HepG2 (cell line): ENCODE data around the gene PRMT7. TPM values are rescaled to one million over a fixed set of nuclear protein-coding genes. Genes with fewer than 3 reads are reported as not detected.
A peak's percentile ranks its signal among the peaks of the same experiment; 100 is the strongest.

ENCODE experiments used
- ARNT ChIP-seq: fragments of 450-650 bp; IDR thresholded peaks from 2 replicates; pipeline ENCODE4 v1.6.1; 2017
- ERF ChIP-seq: IDR thresholded peaks from 2 replicates; pipeline ENCODE4 v1.6.1; 2018; ENCODE audit warnings: missing biosample characterization, missing genetic modification reagents
- JUNB ChIP-seq: sonication (generic); formaldehyde crosslinking; IDR thresholded peaks from 2 replicates; pipeline ENCODE4 v1.8.0; 2022; ENCODE audit warnings: missing genetic modification reagents, mild to moderate bottlenecking, borderline replicate concordance
- KLF12 ChIP-seq: sonication (generic); formaldehyde crosslinking; IDR thresholded peaks from 2 replicates; pipeline ENCODE4 v1.4.0; 2020; ENCODE audit warnings: missing genetic modification reagents, borderline replicate concordance
- MTF1 ChIP-seq: sonication (generic); formaldehyde crosslinking; IDR thresholded peaks from 2 replicates; pipeline ENCODE4 v1.5.0; 2020; ENCODE audit warnings: missing genetic modification reagents
- NCOA5 ChIP-seq: sonication (generic); formaldehyde crosslinking; IDR thresholded peaks from 2 replicates; pipeline ENCODE4 v1.4.0; 2020; ENCODE audit warnings: missing genetic modification reagents
- PTBP1 ChIP-seq: fragments of 200-400 bp; formaldehyde crosslinking; IDR thresholded peaks from 2 replicates; pipeline ENCODE4 v1.6.1; 2018; ENCODE audit warnings: low read length, low read depth; ENCODE audit not compliant: poor library complexity, severe bottlenecking
- TCF7L2 ChIP-seq: IDR thresholded peaks from 2 replicates; pipeline ENCODE4 v1.6.1; 2011; ENCODE audit warnings: mild to moderate bottlenecking, low read depth, low read length, moderate library complexity
- ZC3H4 ChIP-seq: sonication (generic); formaldehyde crosslinking; IDR thresholded peaks from 2 replicates; pipeline ENCODE4 v1.4.0; 2020; ENCODE audit warnings: missing genetic modification reagents, borderline replicate concordance
- ZNF317 ChIP-seq: sonication (generic); formaldehyde crosslinking; IDR thresholded peaks from 2 replicates; pipeline ENCODE4 v1.5.0; 2020; ENCODE audit warnings: mild to moderate bottlenecking, missing genetic modification reagents
- polyA plus RNA-seq, 8 experiments: library from polyadenylated mRNA; depleted of rRNA in 3 of 8; stranded (reverse) in 7 of 8; unstranded in 1 of 8; fragments of >200 nt; fragmentation: Illumina TruSeq in 4 of 8; extraction: Trizol in 4 of 8; gene quantifications; 2 replicates each; pipeline versions ENCODE4 v1.2.1 to v1.2.3, GENCODE V29; 2011 to 2016; ENCODE audit warnings: low read depth in 4 of 8, missing spikeins in 1 of 8, mixed read lengths in 1 of 8; ENCODE audit not compliant: insufficient read depth in 1 of 8
- total RNA-seq, 5 experiments: library from RNA; depleted of rRNA; stranded (reverse); fragments of >200 nt; fragmentation: Illumina TruSeq; extraction: Trizol; gene quantifications; 2 replicates each; pipeline ENCODE4 v1.2.3, GENCODE V29; 2016; ENCODE audit warnings: low read depth in 1 of 5
- TF ChIP-seq, protein P1 (sequence below), 2 experiments: sonication (generic) in 1 of 2; formaldehyde crosslinking in 1 of 2; IDR thresholded peaks; 2 replicates each; pipeline versions ENCODE4 v1.6.1 to v1.9.0; 2014 to 2022; ENCODE audit warnings: antibody characterized with exemption in 1 of 2, borderline replicate concordance in 1 of 2, inconsistent platforms in 1 of 2, low read depth in 1 of 2, missing genetic modification reagents in 1 of 2
- TF ChIP-seq, protein P2 (sequence below): sonication (generic); formaldehyde crosslinking; IDR thresholded peaks from 2 replicates; pipeline ENCODE4 v1.8.1; 2022; ENCODE audit warnings: mild to moderate bottlenecking, missing genetic modification reagents
- TF ChIP-seq, protein P3 (sequence below): sonication (generic); formaldehyde crosslinking; IDR thresholded peaks from 2 replicates; pipeline ENCODE4 v1.8.1; 2023; ENCODE audit warnings: mild to moderate bottlenecking, moderate library complexity, missing genetic modification reagents
- TF ChIP-seq, protein P4 (sequence below): sonication (generic); formaldehyde crosslinking; IDR thresholded peaks from 2 replicates; pipeline ENCODE4 v1.5.1; 2020; ENCODE audit warnings: missing genetic modification reagents, mild to moderate bottlenecking, borderline replicate concordance
- TF ChIP-seq, protein P5 (sequence below): sonication (generic); formaldehyde crosslinking; IDR thresholded peaks from 2 replicates; pipeline ENCODE4 v1.4.0; 2020; ENCODE audit warnings: mild to moderate bottlenecking, low read depth, missing genetic modification reagents

Gene PRMT7
- total and polyA plus RNA-seq, 2 of the 13 experiments (the other 11 are each of a cell fraction or from before 2014, with no cell fraction given) = 47.5 to 55.0 TPM

DNA sequence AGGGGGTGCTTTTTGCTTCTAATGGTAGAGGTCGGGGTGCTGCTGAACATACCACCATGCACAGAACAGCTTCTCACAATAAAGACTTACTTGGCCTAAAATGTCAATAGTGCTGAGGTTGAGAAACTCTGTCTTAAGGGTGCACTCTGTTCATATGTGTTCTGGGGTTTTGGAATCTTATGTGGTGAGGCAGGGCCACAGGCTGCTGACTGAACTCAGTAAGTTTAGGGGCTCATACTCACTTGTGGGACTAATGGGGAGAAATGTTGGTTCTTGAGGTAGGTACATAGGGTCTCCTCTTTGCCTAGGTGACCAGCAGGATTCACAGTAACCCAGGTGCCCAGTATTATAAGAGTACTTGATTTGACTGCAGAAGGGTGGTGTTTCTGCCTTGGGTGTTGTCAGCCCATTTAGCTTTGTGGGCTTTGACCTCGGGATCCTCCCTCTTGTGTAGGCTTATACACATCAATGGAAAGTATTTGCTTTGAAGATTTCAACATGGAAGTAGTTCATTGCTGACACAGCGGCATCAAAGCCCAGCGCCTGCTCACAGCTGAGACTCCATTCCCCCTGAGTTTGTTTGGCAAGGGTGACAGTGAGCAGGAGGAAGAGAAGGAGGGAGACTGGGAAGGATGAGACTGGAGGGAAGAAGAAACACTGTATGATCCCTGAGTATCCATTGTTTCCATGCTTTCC is 29.3 kb upstream of the PRMT7 start (continued):
- TF ChIP-seq, protein P1, sequence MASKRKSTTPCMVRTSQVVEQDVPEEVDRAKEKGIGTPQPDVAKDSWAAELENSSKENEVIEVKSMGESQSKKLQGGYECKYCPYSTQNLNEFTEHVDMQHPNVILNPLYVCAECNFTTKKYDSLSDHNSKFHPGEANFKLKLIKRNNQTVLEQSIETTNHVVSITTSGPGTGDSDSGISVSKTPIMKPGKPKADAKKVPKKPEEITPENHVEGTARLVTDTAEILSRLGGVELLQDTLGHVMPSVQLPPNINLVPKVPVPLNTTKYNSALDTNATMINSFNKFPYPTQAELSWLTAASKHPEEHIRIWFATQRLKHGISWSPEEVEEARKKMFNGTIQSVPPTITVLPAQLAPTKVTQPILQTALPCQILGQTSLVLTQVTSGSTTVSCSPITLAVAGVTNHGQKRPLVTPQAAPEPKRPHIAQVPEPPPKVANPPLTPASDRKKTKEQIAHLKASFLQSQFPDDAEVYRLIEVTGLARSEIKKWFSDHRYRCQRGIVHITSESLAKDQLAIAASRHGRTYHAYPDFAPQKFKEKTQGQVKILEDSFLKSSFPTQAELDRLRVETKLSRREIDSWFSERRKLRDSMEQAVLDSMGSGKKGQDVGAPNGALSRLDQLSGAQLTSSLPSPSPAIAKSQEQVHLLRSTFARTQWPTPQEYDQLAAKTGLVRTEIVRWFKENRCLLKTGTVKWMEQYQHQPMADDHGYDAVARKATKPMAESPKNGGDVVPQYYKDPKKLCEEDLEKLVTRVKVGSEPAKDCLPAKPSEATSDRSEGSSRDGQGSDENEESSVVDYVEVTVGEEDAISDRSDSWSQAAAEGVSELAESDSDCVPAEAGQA (IDR thresholded peaks at IDR 0.05; ENCODE audit: low read depth) = peak; percentile 79; the same call in 1 of the 2 replicates
- TF ChIP-seq, protein P1 (CRISPR knock-in tag; IDR thresholded peaks at IDR 0.05; ENCODE audit: borderline replicate concordance) = no peak
- TF ChIP-seq ZC3H4 (CRISPR knock-in tag) (no peak), ZNF317 (CRISPR knock-in tag) (peak; percentile 71), ARNT (no peak), JUNB (CRISPR knock-in tag) (peak; percentile 52; the same call in 1 of the 2 replicates), KLF12 (CRISPR knock-in tag) (peak; percentile 82; the same call in 1 of the 2 replicates), PTBP1 (no peak), MTF1 (CRISPR knock-in tag) (no peak), ERF (CRISPR knock-in tag) (peak; percentile 98), TCF7L2 (peak; percentile 94), NCOA5 (no peak)
- TF ChIP-seq, protein P2, sequence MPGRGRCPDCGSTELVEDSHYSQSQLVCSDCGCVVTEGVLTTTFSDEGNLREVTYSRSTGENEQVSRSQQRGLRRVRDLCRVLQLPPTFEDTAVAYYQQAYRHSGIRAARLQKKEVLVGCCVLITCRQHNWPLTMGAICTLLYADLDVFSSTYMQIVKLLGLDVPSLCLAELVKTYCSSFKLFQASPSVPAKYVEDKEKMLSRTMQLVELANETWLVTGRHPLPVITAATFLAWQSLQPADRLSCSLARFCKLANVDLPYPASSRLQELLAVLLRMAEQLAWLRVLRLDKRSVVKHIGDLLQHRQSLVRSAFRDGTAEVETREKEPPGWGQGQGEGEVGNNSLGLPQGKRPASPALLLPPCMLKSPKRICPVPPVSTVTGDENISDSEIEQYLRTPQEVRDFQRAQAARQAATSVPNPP (CRISPR knock-in tag) = peak; percentile 44; the same call in 1 of the 2 replicates
- TF ChIP-seq, protein P3, sequence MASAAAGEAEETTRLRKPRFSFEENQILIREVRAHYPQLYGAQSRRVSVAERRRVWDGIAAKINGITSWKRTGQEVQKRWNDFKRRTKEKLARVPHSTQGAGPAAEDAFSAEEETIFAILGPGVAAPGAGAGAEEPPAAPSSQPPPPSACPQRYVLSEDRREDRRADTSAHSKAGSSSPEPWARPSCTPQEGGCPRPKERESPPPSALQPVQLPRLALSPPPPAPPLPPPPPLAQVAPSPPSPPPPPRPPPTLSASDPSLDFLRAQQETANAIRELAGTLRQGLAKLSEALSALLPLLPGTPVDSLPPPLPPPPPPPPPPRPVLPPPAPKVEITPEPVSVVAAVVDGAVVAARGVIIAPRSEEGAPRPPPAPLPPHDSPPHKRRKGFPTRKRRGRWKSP (CRISPR knock-in tag) = peak; percentile 54
- TF ChIP-seq, protein P4, sequence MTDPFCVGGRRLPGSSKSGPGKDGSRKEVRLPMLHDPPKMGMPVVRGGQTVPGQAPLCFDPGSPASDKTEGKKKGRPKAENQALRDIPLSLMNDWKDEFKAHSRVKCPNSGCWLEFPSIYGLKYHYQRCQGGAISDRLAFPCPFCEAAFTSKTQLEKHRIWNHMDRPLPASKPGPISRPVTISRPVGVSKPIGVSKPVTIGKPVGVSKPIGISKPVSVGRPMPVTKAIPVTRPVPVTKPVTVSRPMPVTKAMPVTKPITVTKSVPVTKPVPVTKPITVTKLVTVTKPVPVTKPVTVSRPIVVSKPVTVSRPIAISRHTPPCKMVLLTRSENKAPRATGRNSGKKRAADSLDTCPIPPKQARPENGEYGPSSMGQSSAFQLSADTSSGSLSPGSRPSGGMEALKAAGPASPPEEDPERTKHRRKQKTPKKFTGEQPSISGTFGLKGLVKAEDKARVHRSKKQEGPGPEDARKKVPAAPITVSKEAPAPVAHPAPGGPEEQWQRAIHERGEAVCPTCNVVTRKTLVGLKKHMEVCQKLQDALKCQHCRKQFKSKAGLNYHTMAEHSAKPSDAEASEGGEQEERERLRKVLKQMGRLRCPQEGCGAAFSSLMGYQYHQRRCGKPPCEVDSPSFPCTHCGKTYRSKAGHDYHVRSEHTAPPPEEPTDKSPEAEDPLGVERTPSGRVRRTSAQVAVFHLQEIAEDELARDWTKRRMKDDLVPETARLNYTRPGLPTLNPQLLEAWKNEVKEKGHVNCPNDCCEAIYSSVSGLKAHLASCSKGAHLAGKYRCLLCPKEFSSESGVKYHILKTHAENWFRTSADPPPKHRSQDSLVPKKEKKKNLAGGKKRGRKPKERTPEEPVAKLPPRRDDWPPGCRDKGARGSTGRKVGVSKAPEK = no peak
- TF ChIP-seq, protein P5, sequence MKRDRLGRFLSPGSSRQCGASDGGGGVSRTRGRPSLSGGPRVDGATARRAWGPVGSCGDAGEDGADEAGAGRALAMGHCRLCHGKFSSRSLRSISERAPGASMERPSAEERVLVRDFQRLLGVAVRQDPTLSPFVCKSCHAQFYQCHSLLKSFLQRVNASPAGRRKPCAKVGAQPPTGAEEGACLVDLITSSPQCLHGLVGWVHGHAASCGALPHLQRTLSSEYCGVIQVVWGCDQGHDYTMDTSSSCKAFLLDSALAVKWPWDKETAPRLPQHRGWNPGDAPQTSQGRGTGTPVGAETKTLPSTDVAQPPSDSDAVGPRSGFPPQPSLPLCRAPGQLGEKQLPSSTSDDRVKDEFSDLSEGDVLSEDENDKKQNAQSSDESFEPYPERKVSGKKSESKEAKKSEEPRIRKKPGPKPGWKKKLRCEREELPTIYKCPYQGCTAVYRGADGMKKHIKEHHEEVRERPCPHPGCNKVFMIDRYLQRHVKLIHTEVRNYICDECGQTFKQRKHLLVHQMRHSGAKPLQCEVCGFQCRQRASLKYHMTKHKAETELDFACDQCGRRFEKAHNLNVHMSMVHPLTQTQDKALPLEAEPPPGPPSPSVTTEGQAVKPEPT = peak; percentile 92
